ENCODE results near the gene SERP1.

DNA sequence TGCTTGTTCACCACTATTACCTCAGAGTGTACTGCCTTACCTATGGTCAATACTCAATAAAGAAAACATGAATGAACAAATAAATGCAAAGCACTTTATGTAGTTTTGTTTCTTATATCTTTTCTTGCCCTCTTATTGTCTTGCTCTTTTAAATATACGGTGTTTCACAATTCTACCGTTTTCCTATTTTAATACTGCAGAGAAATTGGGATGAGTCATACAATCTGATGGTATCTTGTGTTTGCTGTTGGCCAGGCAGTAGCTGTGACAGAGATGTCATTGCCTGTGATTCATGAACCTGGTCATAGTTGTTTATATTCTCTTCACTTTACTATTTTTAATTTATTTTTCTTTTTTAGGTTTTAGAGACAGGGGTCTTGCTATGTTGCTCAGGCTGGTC is 48.3 kb downstream of the SERP1 start:
- TF ChIP-seq FOXA1 (IDR thresholded peaks at IDR 0.05): no peak
- TF ChIP-seq FOXM1 (IDR thresholded peaks at IDR 0.05; ENCODE audit: borderline replicate concordance): no peak
